ENCODE measurements around the gene KCNRG. TPM values are rescaled to one million over a fixed set of nuclear protein-coding genes. Genes with fewer than 3 reads are reported as not detected.

The KCNRG gene
- total RNA-seq, 1 donor from 2014 or later: 0.88 TPM

GRCh38 chr13:50026788-50027473, 11.7 kb downstream of the KCNRG start:
- H3K79me2 ChIP-seq (ENCODE audit: low read depth): no peaks in the 10 kb centered on the region
- H3K9ac ChIP-seq: no peak overlapping the region
- no peaks in the 10 kb centered on the region for H3K4me1 ChIP-seq
- Mint-ChIP-seq H3K27ac (no peak overlapping the region), H3K27me3 (ENCODE audit: insufficient read depth, low read depth) (no peaks in the 10 kb centered on the region), H3K36me3 (peaks cover 5% of the 10 kb centered on the region), H3K4me3 (no peak overlapping the region), H3K4me1 (no peaks in the 10 kb centered on the region), H3K9me3 (no peaks in the 10 kb centered on the region)
- no peak overlapping the region for H3K27ac ChIP-seq
- H3K9me3 ChIP-seq (ENCODE audit: low read depth): no peaks in the 10 kb centered on the region
- no peak overlapping the region for H2AFZ ChIP-seq (replicated peaks)
- no peaks in the 10 kb centered on the region for H3K27me3 ChIP-seq
- H3F3A ChIP-seq (ENCODE audit: low read depth): no peaks in the 10 kb centered on the region
- no peak overlapping the region for H3K4me3 ChIP-seq
- no peak overlapping the region for H3K4me2 ChIP-seq
- no peaks in the 10 kb centered on the region for H4K20me1 ChIP-seq (ENCODE audit: low read depth)
- no peaks in the 10 kb centered on the region for H3K36me3 ChIP-seq
- TF ChIP-seq EZH2 (IDR thresholded peaks at IDR 0.05): no peak
- no peak for TF ChIP-seq CTCF (IDR thresholded peaks at IDR 0.05)
- TF ChIP-seq EZH2phosphoT487 (IDR thresholded peaks at IDR 0.05): no peak
- DNase-seq (ENCODE audit: low spot score): no peak

- Mint-ChIP-seq H3K4me3 (no peak overlapping the region), H3K27ac (no peak overlapping the region), H3K27me3 (ENCODE audit: insufficient read depth, low read depth) (no peaks in the 10 kb centered on the region), H3K9me3 (no peaks in the 10 kb centered on the region), H3K4me1 (no peaks in the 10 kb centered on the region), H3K36me3 (no peaks in the 10 kb centered on the region)
- Histone ChIP-seq H3K27ac (no peak overlapping the region), H3K4me3 (no peak overlapping the region), H2AFZ (replicated peaks) (no peak overlapping the region), H4K20me1 (ENCODE audit: low read depth) (no peaks in the 10 kb centered on the region), H3K4me2 (no peak overlapping the region), H3K79me2 (ENCODE audit: low read depth) (no peaks in the 10 kb centered on the region), H3F3A (ENCODE audit: low read depth) (peaks cover 6% of the 10 kb centered on the region), H3K9me3 (ENCODE audit: low read depth) (no peaks in the 10 kb centered on the region), H3K4me1 (no peaks in the 10 kb centered on the region), H3K36me3 (no peaks in the 10 kb centered on the region), H3K9ac (no peak overlapping the region), H3K27me3 (no peaks in the 10 kb centered on the region)
- no peak for DNase-seq (ENCODE audit: low spot score)
- TF ChIP-seq EZH2 (IDR thresholded peaks at IDR 0.05): no peak
Observed at GRCh38 chr13:50030315-50030714, 15.1 kb downstream of the KCNRG start.

- Mint-ChIP-seq H3K36me3 (no peaks in the 10 kb centered on the region), H3K4me1 (no peaks in the 10 kb centered on the region), H3K27ac (no peak overlapping the region), H3K4me3 (no peak overlapping the region), H3K9me3 (no peaks in the 10 kb centered on the region), H3K27me3 (ENCODE audit: insufficient read depth, low read depth) (no peaks in the 10 kb centered on the region)
- Histone ChIP-seq H3K4me3 (no peak overlapping the region), H4K20me1 (ENCODE audit: low read depth) (no peaks in the 10 kb centered on the region), H3K4me2 (no peak overlapping the region), H3K27me3 (no peaks in the 10 kb centered on the region), H2AFZ (replicated peaks) (no peak overlapping the region), H3K27ac (no peak overlapping the region), H3K79me2 (ENCODE audit: low read depth) (no peaks in the 10 kb centered on the region), H3K9me3 (ENCODE audit: low read depth) (no peaks in the 10 kb centered on the region), H3K9ac (no peak overlapping the region), H3K36me3 (no peaks in the 10 kb centered on the region), H3F3A (ENCODE audit: low read depth) (peaks cover 6% of the 10 kb centered on the region), H3K4me1 (no peaks in the 10 kb centered on the region)
- no peak for DNase-seq (ENCODE audit: low spot score)
- no peak for TF ChIP-seq EZH2phosphoT487 (IDR thresholded peaks at IDR 0.05)
- TF ChIP-seq EZH2 (IDR thresholded peaks at IDR 0.05): no peak
- TF ChIP-seq CTCF (IDR thresholded peaks at IDR 0.05): no peak
Observed at GRCh38 chr13:50033725-50034124, 18.5 kb downstream of the KCNRG start.

GRCh38 chr13:50037788-50038187, 22.5 kb downstream of the KCNRG start:
- Histone ChIP-seq H3K79me2 (ENCODE audit: low read depth) (no peaks in the 10 kb centered on the region), H3K27me3 (no peaks in the 10 kb centered on the region), H4K20me1 (ENCODE audit: low read depth) (no peaks in the 10 kb centered on the region), H3K4me2 (no peak overlapping the region), H3K4me3 (no peak overlapping the region), H3F3A (ENCODE audit: low read depth) (peaks cover 6% of the 10 kb centered on the region), H3K9ac (no peak overlapping the region), H3K9me3 (ENCODE audit: low read depth) (no peaks in the 10 kb centered on the region), H3K27ac (no peak overlapping the region), H3K4me1 (no peaks in the 10 kb centered on the region), H2AFZ (replicated peaks) (no peak overlapping the region), H3K36me3 (no peaks in the 10 kb centered on the region)
- Mint-ChIP-seq H3K36me3 (peaks cover 6% of the 10 kb centered on the region), H3K4me1 (no peaks in the 10 kb centered on the region), H3K27ac (no peak overlapping the region), H3K27me3 (ENCODE audit: insufficient read depth, low read depth) (no peaks in the 10 kb centered on the region), H3K4me3 (no peak overlapping the region), H3K9me3 (no peaks in the 10 kb centered on the region)
- no peak for DNase-seq (ENCODE audit: low spot score)
- no peak for TF ChIP-seq EZH2 (IDR thresholded peaks at IDR 0.05)
- no peak for TF ChIP-seq CTCF (IDR thresholded peaks at IDR 0.05)
- no peak for TF ChIP-seq EZH2phosphoT487 (IDR thresholded peaks at IDR 0.05)
